Adipocyte (in vitro differentiated cells): ENCODE measurements around the gene MED27.

Experiments
- DNase-seq: peaks from one replicate; pipeline ENCODE4 v3.0.0-alpha.2; 2015; ENCODE audit warnings: low read depth
- H3K27me3 ChIP-seq: replicated peaks from 2 replicates; pipeline ENCODE4 v1.7.0; 2013; ENCODE audit warnings: mild to moderate bottlenecking, low read length, moderate library complexity; ENCODE audit not compliant: control insufficient read depth, insufficient read depth
- H3K36me3 ChIP-seq: 2 replicates; pipeline ENCODE4 v1.7.0; 2013; ENCODE audit warnings: low read length, mild to moderate bottlenecking, moderate library complexity; ENCODE audit not compliant: control insufficient read depth, insufficient read depth, severe bottlenecking
- H3K4me1 ChIP-seq: 2 replicates; pipeline ENCODE4 v1.7.0; 2013; ENCODE audit warnings: mild to moderate bottlenecking, low read length, moderate library complexity; ENCODE audit not compliant: control insufficient read depth, insufficient read depth
- H3K4me3 ChIP-seq: 2 replicates; pipeline ENCODE4 v1.7.0; 2013; ENCODE audit warnings: mild to moderate bottlenecking, low read length, moderate library complexity
- H3K9ac ChIP-seq: 2 replicates; pipeline ENCODE4 v1.7.0; 2013; ENCODE audit warnings: mild to moderate bottlenecking, low read length, moderate library complexity
- H3K9me3 ChIP-seq: 2 replicates; pipeline ENCODE4 v1.7.0; 2013; ENCODE audit warnings: mild to moderate bottlenecking, low read length, moderate library complexity; ENCODE audit not compliant: control insufficient read depth

The MED27 gene

GRCh38 chr9:131976157-131977108, 103.2 kb downstream of the MED27 start:
- Histone ChIP-seq H3K36me3 (no peaks in the 10 kb centered on the region), H3K4me1 (peaks cover 9% of the 10 kb centered on the region), H3K9ac (no peak overlapping the region), H3K27me3 (no peaks in the 10 kb centered on the region), H3K9me3 (no peaks in the 10 kb centered on the region), H3K4me3 (no peak overlapping the region)
- no peak for DNase-seq

- Histone ChIP-seq H3K4me3 (no peak overlapping the region), H3K9me3 (no peaks in the 10 kb centered on the region), H3K36me3 (no peaks in the 10 kb centered on the region), H3K9ac (no peak overlapping the region), H3K4me1 (no peaks in the 10 kb centered on the region), H3K27me3 (no peaks in the 10 kb centered on the region)
- DNase-seq = no peak
Measured at GRCh38 chr9:131972889-131973288, 106.8 kb downstream of the MED27 start.

GRCh38 chr9:131971482-131972074, 108.1 kb downstream of the MED27 start:
- Histone ChIP-seq H3K4me1 (no peaks in the 10 kb centered on the region), H3K4me3 (no peak overlapping the region), H3K36me3 (no peaks in the 10 kb centered on the region), H3K9ac (no peak overlapping the region), H3K27me3 (no peaks in the 10 kb centered on the region), H3K9me3 (no peaks in the 10 kb centered on the region)
- DNase-seq = no peak

GRCh38 chr9:131969469-131969989, 110.1 kb downstream of the MED27 start:
- DNase-seq = no peak
- Histone ChIP-seq H3K9ac (no peak overlapping the region), H3K4me3 (no peak overlapping the region), H3K36me3 (no peaks in the 10 kb centered on the region), H3K4me1 (no peaks in the 10 kb centered on the region), H3K27me3 (no peaks in the 10 kb centered on the region), H3K9me3 (no peaks in the 10 kb centered on the region)

- no peaks in the 10 kb centered on the region for H3K9me3 ChIP-seq
Measured at GRCh38 chr9:131968632-131969031, 111.0 kb downstream of the MED27 start.

GRCh38 chr9:131965841-131966240, 113.8 kb downstream of the MED27 start:
- Histone ChIP-seq H3K4me3 (no peak overlapping the region), H3K27me3 (no peaks in the 10 kb centered on the region), H3K9ac (no peak overlapping the region), H3K4me1 (peaks cover 5% of the 10 kb centered on the region), H3K9me3 (no peaks in the 10 kb centered on the region), H3K36me3 (peaks cover 8% of the 10 kb centered on the region)
- DNase-seq = no peak

More at GRCh38 chr9:131968632-131969031, 111.0 kb downstream of the MED27 start:
- H3K4me3 ChIP-seq = no peak overlapping the region
- H3K36me3 ChIP-seq = peaks cover 7% of the 10 kb centered on the region
- H3K9ac ChIP-seq = no peak overlapping the region
- no peaks in the 10 kb centered on the region for H3K27me3 ChIP-seq
- no peak for DNase-seq
- no peaks in the 10 kb centered on the region for H3K4me1 ChIP-seq

GRCh38 chr9:131965103-131965502, 114.6 kb downstream of the MED27 start:
- H3K9me3 ChIP-seq = no peaks in the 10 kb centered on the region
- H3K9ac ChIP-seq = no peak overlapping the region
- H3K4me3 ChIP-seq = no peak overlapping the region
- DNase-seq = no peak
- peaks cover 5% of the 10 kb centered on the region for H3K4me1 ChIP-seq
- H3K27me3 ChIP-seq = no peaks in the 10 kb centered on the region
- peaks cover 8% of the 10 kb centered on the region for H3K36me3 ChIP-seq

- Histone ChIP-seq H3K9me3 (no peaks in the 10 kb centered on the region), H3K9ac (no peak overlapping the region)
Measured at GRCh38 chr9:131963072-131964030, 116.3 kb downstream of the MED27 start.

GRCh38 chr9:131961496-131961880, 118.2 kb downstream of the MED27 start:
- no peaks in the 10 kb centered on the region for H3K9me3 ChIP-seq
- peaks cover 11% of the 10 kb centered on the region for H3K36me3 ChIP-seq
- no peak overlapping the region for H3K9ac ChIP-seq
- no peak overlapping the region for H3K4me3 ChIP-seq
- H3K4me1 ChIP-seq = peaks cover 5% of the 10 kb centered on the region
- DNase-seq = no peak
- no peaks in the 10 kb centered on the region for H3K27me3 ChIP-seq

More at GRCh38 chr9:131963072-131964030, 116.3 kb downstream of the MED27 start:
- Histone ChIP-seq H3K4me1 (peaks cover 5% of the 10 kb centered on the region), H3K36me3 (peaks cover 8% of the 10 kb centered on the region), H3K27me3 (no peaks in the 10 kb centered on the region), H3K4me3 (no peak overlapping the region)
- DNase-seq = no peak

GRCh38 chr9:131960851-131961495, 118.7 kb downstream of the MED27 start:
- Histone ChIP-seq H3K9ac (no peak overlapping the region), H3K36me3 (peaks cover 11% of the 10 kb centered on the region), H3K27me3 (no peaks in the 10 kb centered on the region), H3K9me3 (no peaks in the 10 kb centered on the region), H3K4me1 (peaks cover 5% of the 10 kb centered on the region), H3K4me3 (no peak overlapping the region)
- no peak for DNase-seq
